Measurements from ENCODE around the gene WDR35. TPM values are rescaled to one million over a fixed set of nuclear protein-coding genes. Genes with fewer than 3 reads are reported as not detected.
A peak's percentile ranks its signal among the peaks of the same experiment; 100 is the strongest.

WDR35 gene
- total and polyA plus RNA-seq, 5 donors, result 2.2 to 7.2 (median 6.9) TPM

DNA sequence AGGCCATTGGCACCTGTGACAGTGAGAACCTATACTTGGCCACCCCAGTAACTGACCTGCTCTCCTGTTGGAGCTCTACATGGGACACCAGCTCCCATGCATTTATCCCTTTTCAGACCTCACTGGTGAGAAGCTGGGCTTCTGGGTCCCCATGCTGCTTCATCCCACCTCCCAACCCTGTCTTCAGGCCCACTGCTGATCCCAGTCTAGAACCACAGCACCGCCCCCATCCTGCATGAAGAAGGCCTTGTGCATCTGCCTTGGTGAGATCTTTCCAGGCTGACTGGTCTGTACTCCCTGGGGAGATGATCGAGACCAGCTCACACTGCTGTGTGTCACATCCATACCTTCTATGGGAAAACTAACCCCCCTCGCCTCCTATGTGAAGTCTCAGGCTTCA, 110.8 kb downstream of the WDR35 start:
- intact Hi-C loops (cut with DNase I), result no loop called here
- no peak for ATAC-seq

DNA sequence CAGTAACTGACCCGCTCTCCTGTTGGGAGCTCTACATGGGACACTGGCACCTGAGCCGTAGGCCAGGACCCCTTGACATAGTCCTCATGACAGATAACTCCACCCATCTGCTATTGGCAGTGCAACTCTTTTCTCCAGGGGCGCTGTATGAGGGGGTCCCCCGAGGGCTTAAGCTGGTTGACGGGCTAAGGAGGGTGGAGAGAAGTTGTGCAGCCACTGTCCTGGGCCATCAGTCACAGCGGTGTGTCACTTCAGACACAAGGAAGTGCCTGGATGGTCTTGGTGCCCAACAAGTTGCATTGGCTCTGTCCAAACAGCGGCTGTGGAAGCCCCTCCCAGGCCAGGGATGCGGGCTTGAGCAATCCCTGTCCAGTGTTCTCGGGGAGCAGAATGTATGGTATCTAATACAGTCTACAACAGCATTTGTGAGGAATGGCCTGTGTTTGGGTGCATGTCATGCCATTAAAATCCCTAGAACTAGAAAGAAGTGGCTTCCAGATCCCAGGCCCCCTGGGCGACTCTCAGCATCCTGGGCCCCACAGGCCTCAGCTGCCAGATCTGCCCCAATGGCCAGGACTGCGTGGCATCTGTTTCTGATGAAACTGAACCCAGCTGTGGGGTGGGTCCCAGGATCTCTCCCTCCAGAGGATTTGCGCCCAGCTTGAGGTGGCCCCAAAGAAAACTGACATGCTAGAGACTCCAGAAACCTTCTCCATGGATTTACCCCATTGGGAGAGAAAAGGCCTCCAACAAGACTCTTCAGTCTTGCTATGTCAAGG, 111.4 kb downstream of the WDR35 start:
- Histone ChIP-seq H3K27ac (ENCODE audit: low read length) (no peak overlapping the region), H3K4me1 (ENCODE audit: control insufficient read depth, insufficient read depth, low read length) (no peaks in the 10 kb centered on the region), H3K9me3 (ENCODE audit: control insufficient read depth, low read length) (no peaks in the 10 kb centered on the region), H3K27me3 (ENCODE audit: control insufficient read depth, insufficient read depth) (no peaks in the 10 kb centered on the region), H3K4me3 (ENCODE audit: low read length) (no peak overlapping the region)
- DNase-seq, result peak in 1 of 3 donors; percentile 15
- WGBS, result 99% methylated on average over 12 of the region's 12 CpGs
- intact Hi-C loops (cut with DNase I), result no loop called here
- no peak for ATAC-seq

More for the DNA sequence above, 110.8 kb downstream of the WDR35 start:
- DNase-seq, result no peak
- 79% methylated on average over 3 of the region's 3 CpGs for WGBS
- Histone ChIP-seq H3K4me1 (ENCODE audit: control insufficient read depth, insufficient read depth, low read length) (no peaks in the 10 kb centered on the region), H3K27me3 (ENCODE audit: control insufficient read depth, insufficient read depth) (no peaks in the 10 kb centered on the region), H3K27ac (ENCODE audit: low read length) (no peak overlapping the region), H3K9me3 (ENCODE audit: control insufficient read depth, low read length) (no peaks in the 10 kb centered on the region), H3K4me3 (ENCODE audit: low read length) (no peak overlapping the region)

DNA sequence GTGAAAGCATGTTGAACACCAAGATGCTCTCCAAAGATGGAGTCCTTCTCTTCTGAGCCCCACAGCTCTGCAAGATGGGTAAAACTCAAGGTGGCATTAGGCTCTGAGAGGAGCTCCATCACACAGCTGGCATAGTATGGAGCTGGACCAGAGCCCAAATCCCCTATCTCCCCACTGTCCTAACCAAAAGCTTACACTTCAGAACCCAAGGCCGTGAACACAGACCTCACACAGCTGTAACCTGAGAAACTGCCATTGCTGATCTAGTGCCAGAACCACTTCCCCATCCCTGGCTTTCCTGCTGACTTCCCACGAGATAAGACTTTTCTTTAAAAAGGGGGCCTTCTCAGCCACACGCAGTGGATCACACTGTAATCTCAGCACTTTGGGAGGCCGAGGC, 113.2 kb downstream of the WDR35 start:
- H3K4me3 ChIP-seq (ENCODE audit: low read length), result no peak overlapping the region
- ATAC-seq, result no peak

DNA sequence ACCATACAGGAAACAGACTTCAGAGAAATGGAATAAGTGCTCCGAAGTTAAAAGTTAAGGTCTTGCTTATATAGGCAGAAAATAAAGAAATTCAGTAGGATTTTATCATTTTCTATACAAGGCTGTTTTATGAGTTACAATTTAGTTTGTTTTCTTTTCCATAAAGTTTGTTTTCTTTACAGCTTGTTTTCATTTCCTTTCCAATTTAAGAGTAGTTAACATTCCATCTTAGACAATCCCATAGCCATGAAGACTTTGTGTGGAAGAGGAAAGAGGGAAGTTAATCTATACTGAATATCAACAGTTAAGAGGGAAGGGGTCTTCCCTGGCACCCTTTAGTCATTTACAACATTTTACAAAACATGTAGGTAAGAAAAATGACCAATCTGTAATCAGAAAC, 114.6 kb downstream of the WDR35 start:
- intact Hi-C loops (cut with DNase I), result no loop called here
- no peak overlapping the region for H3K27ac ChIP-seq (ENCODE audit: low read length)
- H3K9me3 ChIP-seq (ENCODE audit: control insufficient read depth, low read length), result no peaks in the 10 kb centered on the region
- H3K4me3 ChIP-seq (ENCODE audit: low read length), result no peak overlapping the region
- H3K27me3 ChIP-seq (ENCODE audit: control insufficient read depth, insufficient read depth), result no peaks in the 10 kb centered on the region
- DNase-seq (no peak), ATAC-seq (no peak)
- WGBS, result 62% methylated on average over 1 of the region's 1 CpG
- H3K4me1 ChIP-seq (ENCODE audit: control insufficient read depth, insufficient read depth, low read length), result no peaks in the 10 kb centered on the region

More for the DNA sequence above, 113.2 kb downstream of the WDR35 start:
- Histone ChIP-seq H3K9me3 (ENCODE audit: control insufficient read depth, low read length) (no peaks in the 10 kb centered on the region), H3K27me3 (ENCODE audit: control insufficient read depth, insufficient read depth) (no peaks in the 10 kb centered on the region), H3K4me1 (ENCODE audit: control insufficient read depth, insufficient read depth, low read length) (no peaks in the 10 kb centered on the region), H3K27ac (ENCODE audit: low read length) (no peak overlapping the region)
- DNase-seq, result no peak
- 35% methylated on average over 4 of the region's 4 CpGs for WGBS
- intact Hi-C loops (cut with DNase I), result no loop called here

DNA sequence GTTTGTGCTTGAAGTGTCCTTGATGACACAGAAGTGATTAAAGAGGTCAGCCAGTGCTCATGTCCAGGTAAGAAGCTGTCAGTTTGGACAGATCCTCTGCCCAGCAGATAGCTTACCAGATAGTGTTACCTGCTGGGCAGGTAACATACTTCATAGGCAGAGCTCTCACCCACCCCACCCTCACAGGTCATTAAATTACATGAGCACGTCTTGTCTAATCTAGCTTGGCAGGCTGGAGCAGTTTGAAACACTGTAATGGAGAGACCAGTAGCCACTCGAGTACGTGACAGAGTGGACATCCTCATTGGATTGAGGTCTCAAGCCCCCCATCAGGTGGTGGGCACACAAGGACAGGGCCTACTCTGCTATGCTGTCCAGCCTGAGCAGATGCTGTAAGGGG, 115.2 kb downstream of the WDR35 start:
- Histone ChIP-seq H3K27me3 (ENCODE audit: control insufficient read depth, insufficient read depth) (no peaks in the 10 kb centered on the region), H3K27ac (ENCODE audit: low read length) (no peak overlapping the region), H3K4me1 (ENCODE audit: control insufficient read depth, insufficient read depth, low read length) (no peaks in the 10 kb centered on the region), H3K4me3 (ENCODE audit: low read length) (no peak overlapping the region), H3K9me3 (ENCODE audit: control insufficient read depth, low read length) (no peaks in the 10 kb centered on the region)
- intact Hi-C loops (cut with DNase I), result no loop called here
- WGBS, result 90% methylated on average over 3 of the region's 3 CpGs
- ATAC-seq (no peak), DNase-seq (no peak)

DNA sequence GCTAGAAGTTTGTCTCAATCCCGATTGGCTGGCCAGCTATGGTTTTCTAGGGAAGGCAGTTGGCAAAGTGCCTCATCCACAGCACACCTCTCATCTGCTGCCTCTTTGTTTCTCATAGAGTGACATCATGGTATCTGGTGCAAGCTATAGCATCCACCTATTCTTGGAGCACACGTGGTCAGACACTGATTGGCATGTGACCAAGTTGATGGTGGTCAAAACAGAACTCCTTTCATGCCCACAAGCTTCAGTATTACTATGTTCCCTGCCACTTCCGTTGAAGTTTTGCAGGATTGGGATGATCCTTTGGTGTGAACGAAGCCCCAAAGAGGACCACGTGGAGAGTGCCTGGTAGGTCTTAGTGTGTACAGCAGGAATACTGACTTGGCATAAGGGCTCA, 116.9 kb downstream of the WDR35 start:
- Histone ChIP-seq H3K27ac (ENCODE audit: low read length) (no peak overlapping the region), H3K4me1 (ENCODE audit: control insufficient read depth, insufficient read depth, low read length) (no peaks in the 10 kb centered on the region), H3K9me3 (ENCODE audit: control insufficient read depth, low read length) (no peaks in the 10 kb centered on the region), H3K27me3 (ENCODE audit: control insufficient read depth, insufficient read depth) (no peaks in the 10 kb centered on the region), H3K4me3 (ENCODE audit: low read length) (no peak overlapping the region)
- intact Hi-C loops (cut with DNase I), result no loop called here
- ATAC-seq (no peak), DNase-seq (no peak)
- WGBS, result 85% methylated on average over 5 of the region's 5 CpGs

DNA sequence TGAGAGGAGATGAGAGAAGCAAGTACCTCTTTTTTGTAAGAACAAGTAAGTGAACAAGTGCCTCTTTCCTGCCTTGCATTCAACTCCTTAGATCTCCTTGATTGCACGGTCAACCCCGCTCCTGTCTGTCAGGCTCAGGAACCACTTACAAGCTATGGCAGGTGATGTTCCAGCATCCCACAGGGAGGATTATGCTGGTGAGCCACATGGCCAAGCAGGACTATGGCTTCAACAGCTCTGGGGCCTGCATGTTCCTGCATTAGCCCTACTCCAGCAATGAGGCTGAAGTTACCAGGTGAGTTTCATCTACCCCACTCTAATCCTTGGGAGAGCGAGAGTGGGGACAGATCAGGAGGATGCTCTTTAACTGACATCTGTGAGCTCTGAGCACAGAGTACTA, 117.6 kb downstream of the WDR35 start:
- intact Hi-C loops (cut with DNase I), result no loop called here
- Histone ChIP-seq H3K4me3 (ENCODE audit: low read length) (no peak overlapping the region), H3K27me3 (ENCODE audit: control insufficient read depth, insufficient read depth) (no peaks in the 10 kb centered on the region), H3K9me3 (ENCODE audit: control insufficient read depth, low read length) (no peaks in the 10 kb centered on the region), H3K4me1 (ENCODE audit: control insufficient read depth, insufficient read depth, low read length) (no peaks in the 10 kb centered on the region), H3K27ac (ENCODE audit: low read length) (no peak overlapping the region)
- ATAC-seq (no peak), DNase-seq (no peak)
- 78% methylated on average over 3 of the region's 3 CpGs for WGBS

DNA sequence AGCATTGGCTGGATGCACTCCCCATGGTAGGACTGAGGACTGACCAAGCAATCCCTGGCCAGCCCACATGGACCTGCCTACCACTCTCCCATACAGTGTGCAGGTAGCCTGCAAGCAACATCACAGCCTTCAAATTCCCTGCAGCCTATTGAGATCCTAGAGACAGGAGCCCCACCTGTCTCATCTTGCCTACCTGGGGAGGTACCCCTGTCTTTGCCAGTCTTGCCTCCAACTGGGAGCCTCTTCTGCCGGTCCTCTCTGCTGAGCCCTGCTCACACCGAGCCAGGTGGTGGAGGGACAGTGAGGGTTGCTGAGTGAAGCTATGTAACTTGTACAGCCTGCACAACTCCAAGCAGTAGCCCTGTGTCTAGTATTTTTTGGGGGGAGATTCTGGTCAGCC, 118.1 kb downstream of the WDR35 start:
- 93% methylated on average over 2 of the region's 2 CpGs for WGBS
- DNase-seq (no peak), ATAC-seq (no peak)
- intact Hi-C loops (cut with DNase I), result no loop called here
- no peak overlapping the region for H3K4me3 ChIP-seq (ENCODE audit: low read length)
- H3K9me3 ChIP-seq (ENCODE audit: control insufficient read depth, low read length), result no peaks in the 10 kb centered on the region
- H3K27ac ChIP-seq (ENCODE audit: low read length), result no peak overlapping the region
- H3K4me1 ChIP-seq (ENCODE audit: control insufficient read depth, insufficient read depth, low read length), result no peaks in the 10 kb centered on the region
- H3K27me3 ChIP-seq (ENCODE audit: control insufficient read depth, insufficient read depth), result no peaks in the 10 kb centered on the region

DNA sequence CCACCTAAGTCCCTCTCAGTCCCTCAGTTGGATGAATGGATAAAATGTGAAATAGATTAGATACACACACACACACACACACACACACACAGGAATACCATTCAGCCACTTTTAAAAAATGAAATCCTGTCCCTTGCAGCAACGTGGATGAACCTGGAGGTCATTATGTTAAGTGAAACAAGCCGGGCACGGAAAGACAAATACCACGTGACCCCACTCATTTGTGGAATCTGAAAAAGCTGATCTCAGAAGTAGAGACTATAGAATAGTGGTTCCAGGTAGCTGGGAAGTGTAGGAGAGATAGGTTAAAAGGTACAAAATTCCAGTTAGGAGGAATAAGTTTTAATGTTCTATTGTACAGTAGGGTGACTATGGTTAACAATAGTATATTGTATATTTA, 119.1 kb downstream of the WDR35 start:
- intact Hi-C loops (cut with DNase I), result no loop called here
- Histone ChIP-seq H3K4me1 (ENCODE audit: control insufficient read depth, insufficient read depth, low read length) (no peaks in the 10 kb centered on the region), H3K27ac (ENCODE audit: low read length) (no peak overlapping the region), H3K27me3 (ENCODE audit: control insufficient read depth, insufficient read depth) (no peaks in the 10 kb centered on the region), H3K4me3 (ENCODE audit: low read length) (no peak overlapping the region), H3K9me3 (ENCODE audit: control insufficient read depth, low read length) (no peaks in the 10 kb centered on the region)
- 74% methylated on average over 4 of the region's 4 CpGs for WGBS
- ATAC-seq (no peak), DNase-seq (no peak)

DNA sequence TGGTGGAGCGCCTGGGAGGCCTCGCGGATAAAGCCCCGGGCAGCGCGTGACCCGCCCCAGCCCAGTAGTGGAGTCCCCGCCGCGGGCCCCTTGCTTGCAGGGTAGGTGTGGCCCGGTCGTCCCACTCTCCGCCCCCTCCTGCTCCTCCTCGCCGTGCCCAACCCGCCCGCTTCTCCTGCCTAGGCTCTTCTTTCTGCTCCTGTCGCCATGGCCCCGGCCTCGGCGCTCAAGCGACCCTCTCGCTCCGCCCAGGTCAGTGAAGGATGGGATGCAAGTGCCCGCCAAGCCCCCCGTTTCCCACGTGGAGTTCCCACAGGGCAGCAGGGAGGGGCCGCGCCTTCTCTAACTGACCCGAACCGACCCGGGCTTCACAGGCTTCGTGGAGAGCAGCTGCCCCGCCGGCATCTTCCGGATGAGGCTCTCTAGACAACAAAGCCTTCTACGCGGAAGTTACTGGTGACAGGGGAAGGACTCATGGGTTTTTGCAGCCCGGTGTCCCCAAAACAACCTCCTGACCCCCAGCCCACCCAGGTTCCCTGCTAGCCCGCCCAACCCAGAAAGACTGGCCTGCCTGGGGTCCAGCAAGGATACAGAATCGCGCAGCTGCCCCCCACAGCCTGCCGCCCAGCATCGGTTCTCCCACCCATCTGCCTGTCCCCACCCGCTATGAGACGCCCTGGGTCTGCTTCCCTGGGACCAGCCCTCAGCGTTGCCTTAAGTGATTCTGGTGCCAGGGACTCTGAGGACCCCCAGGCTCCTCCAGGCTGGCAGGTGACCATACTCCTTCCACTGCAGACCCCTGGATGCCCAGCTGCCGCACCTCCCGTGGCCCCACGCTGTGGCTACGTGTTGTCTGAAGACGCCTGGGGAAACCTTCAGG, 121.0 kb downstream of the WDR35 start:
- Histone ChIP-seq H3K4me1 (ENCODE audit: control insufficient read depth, insufficient read depth, low read length) (no peaks in the 10 kb centered on the region), H3K9me3 (ENCODE audit: control insufficient read depth, low read length) (no peaks in the 10 kb centered on the region), H3K27me3 (ENCODE audit: control insufficient read depth, insufficient read depth) (no peaks in the 10 kb centered on the region), H3K27ac (ENCODE audit: low read length) (no peak overlapping the region), H3K4me3 (ENCODE audit: low read length) (peak overlapping the region; percentile 52)
- ATAC-seq (peak; percentile 83 to 84), DNase-seq (peak; percentile 59 to 83 (median 81))
- 18% methylated on average over 52 of the region's 52 CpGs for WGBS
- intact Hi-C loops (cut with DNase I), result loop anchor here in 3 of 4 donors (10.0 kb wide), 4 partner anchors 504 to 1474 kb away; no protein-coding TSS in a partner anchor

DNA sequence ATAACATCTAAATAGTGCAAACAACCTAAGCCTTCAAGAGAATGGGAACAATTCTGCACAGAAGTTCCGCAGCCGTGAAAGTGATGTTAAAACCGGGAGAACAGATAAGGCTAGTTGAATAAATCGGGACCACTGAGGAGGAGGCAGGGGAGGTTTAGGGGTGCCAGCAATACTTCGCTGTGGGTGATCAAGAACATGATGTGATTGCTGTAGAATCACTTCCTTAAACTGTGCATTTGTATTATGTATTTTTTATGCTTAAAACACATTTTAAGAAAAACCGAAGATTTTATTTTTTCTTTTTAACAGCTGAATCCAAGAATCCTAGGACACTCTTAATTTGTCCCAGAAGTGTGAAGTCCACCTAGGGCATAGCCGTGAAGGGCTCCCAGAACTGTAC, 121.7 kb downstream of the WDR35 start:
- Histone ChIP-seq H3K27me3 (ENCODE audit: control insufficient read depth, insufficient read depth) (no peaks in the 10 kb centered on the region), H3K4me1 (ENCODE audit: control insufficient read depth, insufficient read depth, low read length) (no peaks in the 10 kb centered on the region), H3K27ac (ENCODE audit: low read length) (no peak overlapping the region), H3K4me3 (ENCODE audit: low read length) (no peak overlapping the region), H3K9me3 (ENCODE audit: control insufficient read depth, low read length) (no peaks in the 10 kb centered on the region)
- ATAC-seq (no peak), DNase-seq (no peak)
- intact Hi-C loops (cut with DNase I), result loop anchor here in 3 of 4 donors (10.0 kb wide), 4 partner anchors 503 to 1473 kb away; no protein-coding TSS in a partner anchor
- 69% methylated on average over 7 of the region's 7 CpGs for WGBS
